K562 (cell line): ENCODE data around the gene YPEL1. TPM values are rescaled to one million over a fixed set of nuclear protein-coding genes. Genes with fewer than 3 reads are reported as not detected.
A peak's percentile ranks its signal among the peaks of the same experiment; 100 is the strongest.

Experiments used
- CAMTA2 ChIP-seq: fragments of 250-450 bp; sonication (Bioruptor Pico); conservative IDR thresholded peaks from 2 replicates; pipeline ENCODE4 v1.5.1; 2022
- CHD7 ChIP-seq: fragments of 200-600 bp; sonication (generic); IDR thresholded peaks from one replicate; pipeline ENCODE4 v1.6.1; 2012; ENCODE audit warnings: mild to moderate bottlenecking, low read depth, low read length, inconsistent platforms
- CTCFL ChIP-seq: IDR thresholded peaks from 2 replicates; pipeline ENCODE4 v1.6.1; 2011; ENCODE audit warnings: borderline replicate concordance, low read depth, mild to moderate bottlenecking, moderate library complexity, low read length; ENCODE audit not compliant: insufficient read depth, poor library complexity, severe bottlenecking
- DLX4 ChIP-seq: fragments of 250-450 bp; sonication (Bioruptor Pico); IDR thresholded peaks from 2 replicates; pipeline ENCODE4 v1.6.1; 2021; ENCODE audit warnings: mild to moderate bottlenecking
- FOXK2 ChIP-seq, 2 experiments: fragments of 450-650 bp; IDR thresholded peaks in 1 of 2; conservative IDR thresholded peaks in 1 of 2; 2 replicates each; pipeline ENCODE4 v1.6.1; 2016; ENCODE audit warnings: low read depth in 2 of 2, mild to moderate bottlenecking in 1 of 2
- HDAC8 ChIP-seq: fragments of 450-650 bp; IDR thresholded peaks from 2 replicates; pipeline ENCODE4 v1.6.1; 2016; ENCODE audit warnings: mild to moderate bottlenecking, missing genetic modification characterization, moderate library complexity, missing compliant biosample characterization
- LARP7 ChIP-seq: fragments of 450-650 bp; IDR thresholded peaks from 2 replicates; pipeline ENCODE4 v1.6.1; 2016
- POLR2H ChIP-seq: IDR thresholded peaks from 2 replicates; pipeline ENCODE4 v1.6.1; 2016; ENCODE audit warnings: missing genetic modification characterization, low read depth, mild to moderate bottlenecking, control low read depth, missing compliant biosample characterization, moderate library complexity
- STAT6 ChIP-seq: sonication (generic); formaldehyde crosslinking; IDR thresholded peaks from 2 replicates; pipeline ENCODE4 v1.8.1; 2023; ENCODE audit warnings: mild to moderate bottlenecking, missing genetic modification reagents
- ZNF124 ChIP-seq: sonication (generic); formaldehyde crosslinking; IDR thresholded peaks from 2 replicates; pipeline ENCODE4 v1.8.1; 2022; ENCODE audit warnings: missing genetic modification reagents
- ZNF431 ChIP-seq: sonication (generic); formaldehyde crosslinking; IDR thresholded peaks from 2 replicates; pipeline ENCODE4 v1.8.0; 2022; ENCODE audit warnings: mild to moderate bottlenecking, missing genetic modification reagents
- ZSCAN29 ChIP-seq: fragments of 450-650 bp; IDR thresholded peaks from 2 replicates; pipeline ENCODE4 v1.6.1; 2017
- polyA plus RNA-seq, 8 experiments: library from polyadenylated mRNA; depleted of rRNA in 4 of 8; stranded (reverse) in 5 of 8; unstranded in 3 of 8; fragments of >200 nt; fragmentation: Nextera tagmentation in 2 of 8; fragmentation: Illumina TruSeq in 1 of 8; extraction: Ambion mirVana in 2 of 8; extraction: Trizol in 1 of 8; gene quantifications; 2 replicates each; pipeline versions ENCODE4 v1.2.1 to v1.2.3, GENCODE V29; 2011 to 2014; ENCODE audit warnings: inconsistent platforms in 1 of 8, missing spikeins in 1 of 8
- total RNA-seq, 7 experiments: library from RNA; depleted of rRNA in 6 of 7; stranded (reverse); fragments of >200 nt in 6 of 7; fragmentation: Illumina TruSeq in 2 of 7; extraction: Trizol in 2 of 7; gene quantifications; 2 replicates each; pipeline versions ENCODE4 v1.2.1 to v1.2.3, GENCODE V29; 2011 to 2021; ENCODE audit warnings: low replicate concordance in 1 of 7

Gene YPEL1
- total and polyA plus RNA-seq, 9 of the 15 experiments (the other 6 are each of a cell fraction or from before 2014, with no cell fraction given), result 0.07 to 2.2 (median 0.46) TPM

- TF ChIP-seq CHD7 (no peak), LARP7 (no peak), CAMTA2 (no peak), HDAC8 (tag) (no peak), CTCFL (no peak), STAT6 (CRISPR knock-in tag) (peak; percentile 83; the same call in 1 of the 2 replicates), ZNF431 (CRISPR knock-in tag) (no peak), ZSCAN29 (no peak), ZNF124 (CRISPR knock-in tag) (no peak), POLR2H (no peak), FOXK2 (conservative IDR thresholded peaks at IDR 0.05 in 1 of 2, IDR thresholded peaks at IDR 0.05 in 1 of 2; ENCODE audit: low read depth in 2 of 2) (no peak), DLX4 (CRISPR knock-in tag) (no peak)
These were observed 4.1 kb downstream of the YPEL1 start (continued) for GRCh38 chr22:21731503-21731902.
